Neural cell (in vitro differentiated cells): ENCODE data around the gene SFTPD. TPM values are rescaled to one million over a fixed set of nuclear protein-coding genes. Genes with fewer than 3 reads are reported as not detected.

Source experiments
- H2AFZ ChIP-seq: fragments of 200-600, 300-800 bp; sonication (generic), shearing (Covaris generic); 2 replicates; pipeline ENCODE4 v1.6.0; 2014; ENCODE audit warnings: low read depth, mild to moderate bottlenecking, antibody characterized with exemption, low read length, moderate library complexity
- H3F3A ChIP-seq: fragments of 200-600 bp; shearing (Covaris generic); 2 replicates; pipeline ENCODE4 v1.6.1; 2016; ENCODE audit warnings: mild to moderate bottlenecking, moderate library complexity, mixed read lengths, antibody characterized with exemption, low read length; ENCODE audit not compliant: insufficient read depth, poor library complexity, severe bottlenecking
- H3K27ac ChIP-seq: fragments of 200-600, 300-800 bp; sonication (generic), shearing (Covaris generic); 2 replicates; pipeline ENCODE4 v1.5.1; 2014; ENCODE audit warnings: mild to moderate bottlenecking, low read length, moderate library complexity
- H3K27me3 ChIP-seq: fragments of 300-800, 200-600 bp; sonication (generic), shearing (Covaris generic); 2 replicates; pipeline ENCODE4 v1.6.0; 2014; ENCODE audit warnings: mild to moderate bottlenecking, low read depth, low read length, moderate library complexity; ENCODE audit not compliant: insufficient read depth
- H3K36me3 ChIP-seq: fragments of 300-800, 200-600 bp; sonication (generic), shearing (Covaris generic); 2 replicates; pipeline ENCODE4 v1.5.1; 2014; ENCODE audit warnings: mild to moderate bottlenecking, antibody characterized with exemption, low read length, moderate library complexity; ENCODE audit not compliant: insufficient read depth
- H3K4me2 ChIP-seq: fragments of 300-800, 200-600 bp; sonication (generic), shearing (Covaris generic); 2 replicates; pipeline ENCODE4 v1.6.0; 2014; ENCODE audit warnings: mild to moderate bottlenecking, low read length
- H3K4me3 ChIP-seq: fragments of 300-800, 200-600 bp; sonication (generic), shearing (Covaris generic); 2 replicates; pipeline ENCODE4 v1.5.1; 2014; ENCODE audit warnings: mild to moderate bottlenecking, low read length, moderate library complexity
- H3K79me2 ChIP-seq: fragments of 200-600 bp; shearing (Covaris generic); replicated peaks from 2 replicates; pipeline ENCODE4 v1.6.0; 2014; ENCODE audit warnings: mild to moderate bottlenecking, low read length, moderate library complexity; ENCODE audit not compliant: insufficient read depth
- H3K9ac ChIP-seq: fragments of 300-800, 200-600 bp; sonication (generic), shearing (Covaris generic); 2 replicates; pipeline ENCODE4 v1.6.1; 2016; ENCODE audit warnings: mild to moderate bottlenecking, low read length, mixed read lengths
- H3K9me2 ChIP-seq: fragments of 200-600 bp; shearing (Covaris generic); 2 replicates; pipeline ENCODE4 v1.6.1; 2016; ENCODE audit warnings: mild to moderate bottlenecking, low read length, mixed read lengths; ENCODE audit not compliant: insufficient read depth
- H3K9me3 ChIP-seq: fragments of 200-600, 300-800 bp; sonication (generic), shearing (Covaris generic); 2 replicates; pipeline ENCODE4 v1.6.1; 2016; ENCODE audit warnings: mild to moderate bottlenecking, mixed run types, low read length, moderate library complexity, mixed read lengths
- H4K20me1 ChIP-seq: fragments of 200-600 bp; shearing (Covaris generic); 2 replicates; pipeline ENCODE4 v1.6.1; 2016; ENCODE audit warnings: mild to moderate bottlenecking, mixed run types; ENCODE audit not compliant: insufficient read depth
- EP300 ChIP-seq: fragments of 450-650 bp; conservative IDR thresholded peaks from 2 replicates; pipeline ENCODE4 v1.6.1; 2014; ENCODE audit warnings: antibody characterized with exemption, mild to moderate bottlenecking, moderate library complexity; ENCODE audit not compliant: poor library complexity, severe bottlenecking
- EZH2 ChIP-seq: fragments of 200-600, 300-800 bp; shearing (Covaris generic), sonication (generic); IDR thresholded peaks from 2 replicates; pipeline ENCODE4 v1.6.1; 2014; ENCODE audit warnings: antibody characterized with exemption, low read length, borderline replicate concordance, mild to moderate bottlenecking; ENCODE audit not compliant: insufficient read depth, poor library complexity, severe bottlenecking
- MXI1 ChIP-seq: fragments of 450-650 bp; conservative IDR thresholded peaks from 2 replicates; pipeline ENCODE4 v1.6.1; 2014; ENCODE audit warnings: antibody characterized with exemption, mild to moderate bottlenecking; ENCODE audit not compliant: poor library complexity, severe bottlenecking
- POLR2AphosphoS5 ChIP-seq: IDR thresholded peaks from 2 replicates; pipeline ENCODE4 v1.6.1; 2012
- RAD21 ChIP-seq: fragments of 450-650 bp; conservative IDR thresholded peaks from 2 replicates; pipeline ENCODE4 v1.6.1; 2014; ENCODE audit warnings: antibody characterized with exemption, mild to moderate bottlenecking, moderate library complexity
- SMC3 ChIP-seq: fragments of 450-650 bp; conservative IDR thresholded peaks from 2 replicates; pipeline ENCODE4 v1.6.1; 2014; ENCODE audit warnings: antibody characterized with exemption, mild to moderate bottlenecking, moderate library complexity; ENCODE audit not compliant: poor library complexity
- TAF1 ChIP-seq: IDR thresholded peaks from 2 replicates; pipeline ENCODE4 v1.6.1; 2012; ENCODE audit warnings: low read depth
- polyA plus RNA-seq: library from polyadenylated mRNA; depleted of rRNA; stranded (reverse); fragments of >200 nt; gene quantifications from 2 replicates; pipeline ENCODE4 v1.2.3, GENCODE V29; 2014
- TF ChIP-seq, protein P1 (sequence below): fragments of 450-650 bp; IDR thresholded peaks from 2 replicates; pipeline ENCODE4 v1.5.1; 2014; ENCODE audit warnings: antibody characterized with exemption, mild to moderate bottlenecking, moderate library complexity; ENCODE audit not compliant: poor library complexity, severe bottlenecking
- TF ChIP-seq, protein P2 (sequence below): IDR thresholded peaks from 2 replicates; pipeline ENCODE4 v1.6.1; 2012; ENCODE audit warnings: borderline replicate concordance

The SFTPD gene
- polyA plus RNA-seq, 1 donor from 2014 or later, result 0.51 TPM

- Histone ChIP-seq H4K20me1 (no peaks in the 10 kb centered on the region), H3K9ac (no peak overlapping the region), H3K27ac (no peak overlapping the region), H3F3A (no peaks in the 10 kb centered on the region), H3K9me2 (no peaks in the 10 kb centered on the region), H3K27me3 (peaks cover 25% of the 10 kb centered on the region), H3K36me3 (no peaks in the 10 kb centered on the region), H3K4me3 (no peak overlapping the region), H2AFZ (no peak overlapping the region), H3K9me3 (no peaks in the 10 kb centered on the region), H3K79me2 (no peaks in the 10 kb centered on the region), H3K4me2 (no peak overlapping the region)
- no peak for TF ChIP-seq RAD21
- TF ChIP-seq, protein P1, sequence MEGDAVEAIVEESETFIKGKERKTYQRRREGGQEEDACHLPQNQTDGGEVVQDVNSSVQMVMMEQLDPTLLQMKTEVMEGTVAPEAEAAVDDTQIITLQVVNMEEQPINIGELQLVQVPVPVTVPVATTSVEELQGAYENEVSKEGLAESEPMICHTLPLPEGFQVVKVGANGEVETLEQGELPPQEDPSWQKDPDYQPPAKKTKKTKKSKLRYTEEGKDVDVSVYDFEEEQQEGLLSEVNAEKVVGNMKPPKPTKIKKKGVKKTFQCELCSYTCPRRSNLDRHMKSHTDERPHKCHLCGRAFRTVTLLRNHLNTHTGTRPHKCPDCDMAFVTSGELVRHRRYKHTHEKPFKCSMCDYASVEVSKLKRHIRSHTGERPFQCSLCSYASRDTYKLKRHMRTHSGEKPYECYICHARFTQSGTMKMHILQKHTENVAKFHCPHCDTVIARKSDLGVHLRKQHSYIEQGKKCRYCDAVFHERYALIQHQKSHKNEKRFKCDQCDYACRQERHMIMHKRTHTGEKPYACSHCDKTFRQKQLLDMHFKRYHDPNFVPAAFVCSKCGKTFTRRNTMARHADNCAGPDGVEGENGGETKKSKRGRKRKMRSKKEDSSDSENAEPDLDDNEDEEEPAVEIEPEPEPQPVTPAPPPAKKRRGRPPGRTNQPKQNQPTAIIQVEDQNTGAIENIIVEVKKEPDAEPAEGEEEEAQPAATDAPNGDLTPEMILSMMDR, result no peak
- no peak for TF ChIP-seq SMC3
- no peak for TF ChIP-seq POLR2AphosphoS5
- TF ChIP-seq TAF1, result no peak
- no peak for TF ChIP-seq EZH2
- TF ChIP-seq EP300, result no peak
Observed at GRCh38 chr10:79985481-79986072, 36.7 kb upstream of the SFTPD start.

- Histone ChIP-seq H3F3A (no peaks in the 10 kb centered on the region), H3K4me2 (no peak overlapping the region), H3K27ac (no peak overlapping the region), H3K9ac (no peak overlapping the region), H3K9me2 (no peaks in the 10 kb centered on the region), H4K20me1 (no peaks in the 10 kb centered on the region), H3K4me3 (no peak overlapping the region), H3K36me3 (no peaks in the 10 kb centered on the region), H3K9me3 (no peaks in the 10 kb centered on the region), H3K27me3 (peaks cover 29% of the 10 kb centered on the region), H3K79me2 (no peaks in the 10 kb centered on the region), H2AFZ (no peak overlapping the region)
- TF ChIP-seq, protein P2, sequence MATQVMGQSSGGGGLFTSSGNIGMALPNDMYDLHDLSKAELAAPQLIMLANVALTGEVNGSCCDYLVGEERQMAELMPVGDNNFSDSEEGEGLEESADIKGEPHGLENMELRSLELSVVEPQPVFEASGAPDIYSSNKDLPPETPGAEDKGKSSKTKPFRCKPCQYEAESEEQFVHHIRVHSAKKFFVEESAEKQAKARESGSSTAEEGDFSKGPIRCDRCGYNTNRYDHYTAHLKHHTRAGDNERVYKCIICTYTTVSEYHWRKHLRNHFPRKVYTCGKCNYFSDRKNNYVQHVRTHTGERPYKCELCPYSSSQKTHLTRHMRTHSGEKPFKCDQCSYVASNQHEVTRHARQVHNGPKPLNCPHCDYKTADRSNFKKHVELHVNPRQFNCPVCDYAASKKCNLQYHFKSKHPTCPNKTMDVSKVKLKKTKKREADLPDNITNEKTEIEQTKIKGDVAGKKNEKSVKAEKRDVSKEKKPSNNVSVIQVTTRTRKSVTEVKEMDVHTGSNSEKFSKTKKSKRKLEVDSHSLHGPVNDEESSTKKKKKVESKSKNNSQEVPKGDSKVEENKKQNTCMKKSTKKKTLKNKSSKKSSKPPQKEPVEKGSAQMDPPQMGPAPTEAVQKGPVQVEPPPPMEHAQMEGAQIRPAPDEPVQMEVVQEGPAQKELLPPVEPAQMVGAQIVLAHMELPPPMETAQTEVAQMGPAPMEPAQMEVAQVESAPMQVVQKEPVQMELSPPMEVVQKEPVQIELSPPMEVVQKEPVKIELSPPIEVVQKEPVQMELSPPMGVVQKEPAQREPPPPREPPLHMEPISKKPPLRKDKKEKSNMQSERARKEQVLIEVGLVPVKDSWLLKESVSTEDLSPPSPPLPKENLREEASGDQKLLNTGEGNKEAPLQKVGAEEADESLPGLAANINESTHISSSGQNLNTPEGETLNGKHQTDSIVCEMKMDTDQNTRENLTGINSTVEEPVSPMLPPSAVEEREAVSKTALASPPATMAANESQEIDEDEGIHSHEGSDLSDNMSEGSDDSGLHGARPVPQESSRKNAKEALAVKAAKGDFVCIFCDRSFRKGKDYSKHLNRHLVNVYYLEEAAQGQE, result no peak
- TF ChIP-seq TAF1, result no peak
- TF ChIP-seq RAD21, result no peak
- no peak for TF ChIP-seq EZH2
- no peak for TF ChIP-seq MXI1
- TF ChIP-seq, protein P1, result no peak
- TF ChIP-seq SMC3, result no peak
- TF ChIP-seq EP300, result no peak
- TF ChIP-seq POLR2AphosphoS5, result no peak
Observed at GRCh38 chr10:79984851-79985250, 35.9 kb upstream of the SFTPD start.
